ENCODE data around the gene GHRL. TPM values are rescaled to one million over a fixed set of nuclear protein-coding genes. Genes with fewer than 3 reads are reported as not detected.
"Not testable (repeated sequence)": the region's sequence is repeated elsewhere in the genome, so short reads cannot be mapped to it uniquely, and the experiment has no call there.

The GHRL gene
- total and polyA plus RNA-seq, 2 donors (not counting 3 experiments of a cell fraction or from before 2014, with no cell fraction given): not detected

- Histone ChIP-seq H3K27me3 (ENCODE audit: control insufficient read depth in 2 of 2, insufficient read depth in 2 of 2, low read length in 2 of 2) (no peaks in the 10 kb centered on the region), H4K20me1 (replicated peaks; ENCODE audit: control insufficient read depth, extremely low read depth, insufficient read depth, low read length) (peaks cover 11% of the 10 kb centered on the region), H3K9me3 (replicated peaks; ENCODE audit: control insufficient read depth, insufficient read depth, low read length) (no peaks in the 10 kb centered on the region), H3K4me3 (replicated peaks in 1 of 3; ENCODE audit: insufficient read depth in 1 of 3, low read depth in 1 of 3, low read length in 3 of 3) (no peak overlapping the region), H3K9me1 (replicated peaks; ENCODE audit: control insufficient read depth, extremely low read depth, insufficient read depth, low read length) (no peaks in the 10 kb centered on the region), H3K4me2 (ENCODE audit: insufficient read depth, low read length) (peak overlapping the region; percentile 87), H3K36me3 (ENCODE audit: control insufficient read depth in 2 of 2, extremely low read depth in 1 of 2, insufficient read depth in 2 of 2, low read length in 2 of 2) (peaks cover 12 to 14% of the 10 kb centered on the region in 2 experiments), H3K9ac (replicated peaks; ENCODE audit: extremely low read depth, insufficient read depth, low read length) (no peak overlapping the region), H3K4me1 (ENCODE audit: control insufficient read depth, extremely low read depth, insufficient read depth, low read length) (peaks cover 16% of the 10 kb centered on the region), H3K79me2 (ENCODE audit: control insufficient read depth, insufficient read depth, low read length) (peaks cover 45% of the 10 kb centered on the region), H2AFZ (ENCODE audit: low read depth, low read length) (no peak overlapping the region), H3K27ac (ENCODE audit: insufficient read depth, low read depth, low read length) (peak overlapping the region; percentile 41)
- FAIRE-seq: peak; percentile 72
- ChIA-PET POLR2A (no interaction called here), CTCF (interaction anchor here (0.6 to 1.0 kb wide), 3 partner anchors 62 to 322 kb away, joined by 3 to 4 read pairs (median 3); no protein-coding TSS in a partner anchor)
- peak; percentile 74 for DNase-seq (ENCODE audit: low read depth, low spot score)
- dilution Hi-C loops (cut with MboI; ENCODE audit: extremely low pct_ligation_motif_present, low sequenced_read_pairs) (no loop called here), intact Hi-C loops (cut with micrococcal nuclease) (no loop called here)
- BruUV-seq (replicated peaks): no TSS peak
- TF ChIP-seq JUN (IDR thresholded peaks at IDR 0.05; ENCODE audit: borderline replicate concordance, insufficient read depth, insufficient read length, low read depth) (no peak), MYC (IDR thresholded peaks at IDR 0.05; ENCODE audit: low read depth, low read length) (no peak), POLR2A (IDR thresholded peaks at IDR 0.05; ENCODE audit: low read depth, low read length) (no peak), MAX (IDR thresholded peaks at IDR 0.05; ENCODE audit: insufficient read depth, insufficient read length) (no peak), GATA2 (IDR thresholded peaks at IDR 0.05; ENCODE audit: insufficient read depth, insufficient read length, low read depth, low read length) (no peak), POLR2AphosphoS5 (IDR thresholded peaks at IDR 0.05; ENCODE audit: insufficient read depth, low read depth, low read length) (peak; percentile 25)
Measured at GRCh38 chr3:10268116-10268515, 24.6 kb downstream of the GHRL start.

- CTCF ChIA-PET; H3K27me3 ChIP-seq (ENCODE audit: control insufficient read depth in 2 of 2, insufficient read depth in 2 of 2, low read length in 2 of 2); intact Hi-C loops (cut with micrococcal nuclease); H3K27ac ChIP-seq (ENCODE audit: insufficient read depth, low read depth, low read length); BruUV-seq (replicated peaks); H3K9me1 ChIP-seq (replicated peaks; ENCODE audit: control insufficient read depth, extremely low read depth, insufficient read depth, low read length); H2AFZ ChIP-seq (ENCODE audit: low read depth, low read length); DNase-seq (ENCODE audit: low read depth, low spot score); H4K20me1 ChIP-seq (replicated peaks; ENCODE audit: control insufficient read depth, extremely low read depth, insufficient read depth, low read length); FAIRE-seq; H3K9me3 ChIP-seq (replicated peaks; ENCODE audit: control insufficient read depth, insufficient read depth, low read length); dilution Hi-C loops (cut with MboI; ENCODE audit: extremely low pct_ligation_motif_present, low sequenced_read_pairs); POLR2A ChIA-PET; H3K9ac ChIP-seq (replicated peaks; ENCODE audit: extremely low read depth, insufficient read depth, low read length); H3K4me3 ChIP-seq (replicated peaks in 1 of 3; ENCODE audit: insufficient read depth in 1 of 3, low read depth in 1 of 3, low read length in 3 of 3); H3K4me2 ChIP-seq (ENCODE audit: insufficient read depth, low read length): not testable (repeated sequence)
- H3K4me1 ChIP-seq (ENCODE audit: control insufficient read depth, extremely low read depth, insufficient read depth, low read length): peaks cover 16% of the 10 kb centered on the region
- peaks cover 12 to 14% of the 10 kb centered on the region in 2 experiments for H3K36me3 ChIP-seq (ENCODE audit: control insufficient read depth in 2 of 2, extremely low read depth in 1 of 2, insufficient read depth in 2 of 2, low read length in 2 of 2)
- peaks cover 47% of the 10 kb centered on the region for H3K79me2 ChIP-seq (ENCODE audit: control insufficient read depth, insufficient read depth, low read length)
Measured at GRCh38 chr3:10266936-10267335, 25.8 kb downstream of the GHRL start.

Data from endothelial cell of umbilical vein (primary cell).